ENCODE results near the gene LRRC75A. TPM values are rescaled to one million over a fixed set of nuclear protein-coding genes. Genes with fewer than 3 reads are reported as not detected.
A peak's percentile ranks its signal among the peaks of the same experiment; 100 is the strongest.

Gene LRRC75A
- total and polyA plus RNA-seq, 2 of the 13 experiments (the other 11 are each of a cell fraction or from before 2014, with no cell fraction given), result 0.03 TPM; not detected in 1

DNA sequence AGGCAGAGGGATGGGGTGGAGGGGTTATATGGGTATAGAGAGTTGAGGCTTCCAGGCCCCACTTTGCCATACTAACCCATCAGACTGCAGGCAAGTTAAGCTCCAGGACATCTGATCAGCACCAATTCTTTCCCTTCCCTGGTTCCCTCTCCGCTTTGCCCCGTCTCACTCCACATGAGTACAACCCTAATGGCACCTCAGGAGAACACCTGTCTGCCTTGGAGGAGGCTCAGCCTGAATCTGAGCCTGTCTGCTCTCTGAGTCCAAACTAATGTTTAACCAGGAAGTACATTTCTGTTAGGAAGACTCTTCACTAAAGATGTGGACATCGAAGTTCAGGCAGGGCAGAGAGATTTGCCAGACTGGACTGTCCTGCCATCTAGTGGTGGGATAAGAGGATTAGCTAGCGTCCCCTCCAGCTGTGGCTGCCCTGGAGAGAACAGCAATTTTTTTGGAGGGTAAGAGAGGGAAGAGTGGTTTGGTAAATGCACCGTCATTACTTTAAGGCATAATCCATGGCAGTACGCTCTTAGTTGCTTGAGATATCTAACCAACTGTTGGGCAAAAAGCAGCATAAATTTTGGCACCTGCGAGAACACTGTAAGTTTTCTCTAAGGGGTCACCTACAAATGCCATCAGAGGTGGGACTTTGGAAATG lies 29.2 kb upstream of the LRRC75A start:
- H2AFZ ChIP-seq (ENCODE audit: low read length), result no peak overlapping the region
- ChIA-PET CTCF (ENCODE audit: low intra/inter-chr PET ratio, low total read pairs) (interaction anchor here (0.8 to 3.4 kb wide), 5 partner anchors 66 to 158 kb away, joined by 3 to 45 read pairs (median 7); no protein-coding TSS in a partner anchor), POLR2A (interaction anchor here (0.7 to 2.0 kb wide), 6 partner anchors 15 to 140 kb away, joined by 3 to 13 read pairs (median 6); partner anchors contain the start of gene UBB)
- H3K4me1 ChIP-seq (ENCODE audit: insufficient read depth, low read length), result peaks cover 22% of the 10 kb centered on the region
- H3K4me3 ChIP-seq (replicated peaks in 1 of 3; ENCODE audit: insufficient read depth in 1 of 3, low read depth in 2 of 3, low read length in 3 of 3), result no peak overlapping the region
- H3K27ac ChIP-seq (ENCODE audit: extremely low read length, insufficient read depth, low read length), result no peak overlapping the region
- intact Hi-C loops (cut with micrococcal nuclease; ENCODE audit: unreplicated experiment), result loop anchor here (1.0 to 5.0 kb wide), 5 partner anchors 54 to 156 kb away; no protein-coding TSS in a partner anchor
- no peaks in the 10 kb centered on the region for H3K9me3 ChIP-seq (ENCODE audit: low read length)
- peaks cover 0 to 15% of the 10 kb centered on the region in 2 experiments; a peak in 2 of 5 replicates for H3K27me3 ChIP-seq (ENCODE audit: control insufficient read depth in 1 of 2, insufficient read depth in 2 of 2, low read length in 2 of 2)
- H3K4me2 ChIP-seq (ENCODE audit: low read depth, low read length), result peak overlapping the region; percentile 64
- no TSS peak for BruUV-seq (replicated peaks)
- FAIRE-seq (peak; percentile 97), DNase-seq (ENCODE audit: low spot score) (peak; percentile 87), ATAC-seq (peak; percentile 98)
- no peaks in the 10 kb centered on the region for H3K36me3 ChIP-seq (replicated peaks in 1 of 2; ENCODE audit: control insufficient read depth in 1 of 2, insufficient read depth in 2 of 2, low read length in 2 of 2)
- WGBS (ENCODE audit: low lambda C conversion rate), result 17% methylated on average over 7 of the region's 7 CpGs
- H4K20me1 ChIP-seq (ENCODE audit: insufficient read depth, low read length), result no peaks in the 10 kb centered on the region
- in situ Hi-C loops (cut with HindIII; ENCODE audit: extremely low pct_ligation_motif_present, low pct_unique_long_range_greater_than_20kb), result loop anchor here (5.0 to 10.0 kb wide), 2 partner anchors 69 to 156 kb away; no protein-coding TSS in a partner anchor
- no peaks in the 10 kb centered on the region for H3K79me2 ChIP-seq (ENCODE audit: insufficient read depth, low read length)
- no peak overlapping the region for H3K9ac ChIP-seq (ENCODE audit: insufficient read depth, low read depth, low read length)
- TF ChIP-seq, protein P1, sequence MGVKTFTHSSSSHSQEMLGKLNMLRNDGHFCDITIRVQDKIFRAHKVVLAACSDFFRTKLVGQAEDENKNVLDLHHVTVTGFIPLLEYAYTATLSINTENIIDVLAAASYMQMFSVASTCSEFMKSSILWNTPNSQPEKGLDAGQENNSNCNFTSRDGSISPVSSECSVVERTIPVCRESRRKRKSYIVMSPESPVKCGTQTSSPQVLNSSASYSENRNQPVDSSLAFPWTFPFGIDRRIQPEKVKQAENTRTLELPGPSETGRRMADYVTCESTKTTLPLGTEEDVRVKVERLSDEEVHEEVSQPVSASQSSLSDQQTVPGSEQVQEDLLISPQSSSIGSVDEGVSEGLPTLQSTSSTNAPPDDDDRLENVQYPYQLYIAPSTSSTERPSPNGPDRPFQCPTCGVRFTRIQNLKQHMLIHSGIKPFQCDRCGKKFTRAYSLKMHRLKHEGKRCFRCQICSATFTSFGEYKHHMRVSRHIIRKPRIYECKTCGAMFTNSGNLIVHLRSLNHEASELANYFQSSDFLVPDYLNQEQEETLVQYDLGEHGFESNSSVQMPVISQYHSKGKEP (CRISPR knock-in tag; IDR thresholded peaks at IDR 0.05), result no peak
- TF ChIP-seq HCFC1 (IDR thresholded peaks at IDR 0.05; ENCODE audit: low read depth, low read length) (no peak), TEAD2 (CRISPR knock-in tag; IDR thresholded peaks at IDR 0.05) (no peak), MAFG (CRISPR knock-in tag; IDR thresholded peaks at IDR 0.05) (no peak), ZNF207 (IDR thresholded peaks at IDR 0.05; ENCODE audit: borderline replicate concordance) (no peak), NBN (conservative IDR thresholded peaks at IDR 0.05) (no peak)
- TF ChIP-seq, protein P2, sequence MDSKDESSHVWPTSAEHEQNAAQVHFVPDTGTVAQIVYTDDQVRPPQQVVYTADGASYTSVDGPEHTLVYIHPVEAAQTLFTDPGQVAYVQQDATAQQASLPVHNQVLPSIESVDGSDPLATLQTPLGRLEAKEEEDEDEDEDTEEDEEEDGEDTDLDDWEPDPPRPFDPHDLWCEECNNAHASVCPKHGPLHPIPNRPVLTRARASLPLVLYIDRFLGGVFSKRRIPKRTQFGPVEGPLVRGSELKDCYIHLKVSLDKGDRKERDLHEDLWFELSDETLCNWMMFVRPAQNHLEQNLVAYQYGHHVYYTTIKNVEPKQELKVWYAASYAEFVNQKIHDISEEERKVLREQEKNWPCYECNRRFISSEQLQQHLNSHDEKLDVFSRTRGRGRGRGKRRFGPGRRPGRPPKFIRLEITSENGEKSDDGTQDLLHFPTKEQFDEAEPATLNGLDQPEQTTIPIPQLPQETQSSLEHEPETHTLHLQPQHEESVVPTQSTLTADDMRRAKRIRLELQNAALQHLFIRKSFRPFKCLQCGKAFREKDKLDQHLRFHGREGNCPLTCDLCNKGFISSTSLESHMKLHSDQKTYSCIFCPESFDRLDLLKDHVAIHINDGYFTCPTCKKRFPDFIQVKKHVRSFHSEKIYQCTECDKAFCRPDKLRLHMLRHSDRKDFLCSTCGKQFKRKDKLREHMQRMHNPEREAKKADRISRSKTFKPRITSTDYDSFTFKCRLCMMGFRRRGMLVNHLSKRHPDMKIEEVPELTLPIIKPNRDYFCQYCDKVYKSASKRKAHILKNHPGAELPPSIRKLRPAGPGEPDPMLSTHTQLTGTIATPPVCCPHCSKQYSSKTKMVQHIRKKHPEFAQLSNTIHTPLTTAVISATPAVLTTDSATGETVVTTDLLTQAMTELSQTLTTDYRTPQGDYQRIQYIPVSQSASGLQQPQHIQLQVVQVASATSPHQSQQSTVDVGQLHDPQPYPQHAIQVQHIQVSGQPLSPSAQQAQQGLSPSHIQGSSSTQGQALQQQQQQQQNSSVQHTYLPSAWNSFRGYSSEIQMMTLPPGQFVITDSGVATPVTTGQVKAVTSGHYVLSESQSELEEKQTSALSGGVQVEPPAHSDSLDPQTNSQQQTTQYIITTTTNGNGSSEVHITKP (CRISPR knock-in tag; IDR thresholded peaks at IDR 0.05; ENCODE audit: low read depth), result no peak
- TF ChIP-seq, protein P3, sequence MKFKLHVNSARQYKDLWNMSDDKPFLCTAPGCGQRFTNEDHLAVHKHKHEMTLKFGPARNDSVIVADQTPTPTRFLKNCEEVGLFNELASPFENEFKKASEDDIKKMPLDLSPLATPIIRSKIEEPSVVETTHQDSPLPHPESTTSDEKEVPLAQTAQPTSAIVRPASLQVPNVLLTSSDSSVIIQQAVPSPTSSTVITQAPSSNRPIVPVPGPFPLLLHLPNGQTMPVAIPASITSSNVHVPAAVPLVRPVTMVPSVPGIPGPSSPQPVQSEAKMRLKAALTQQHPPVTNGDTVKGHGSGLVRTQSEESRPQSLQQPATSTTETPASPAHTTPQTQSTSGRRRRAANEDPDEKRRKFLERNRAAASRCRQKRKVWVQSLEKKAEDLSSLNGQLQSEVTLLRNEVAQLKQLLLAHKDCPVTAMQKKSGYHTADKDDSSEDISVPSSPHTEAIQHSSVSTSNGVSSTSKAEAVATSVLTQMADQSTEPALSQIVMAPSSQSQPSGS (CRISPR knock-in tag; IDR thresholded peaks at IDR 0.05), result no peak
- TF ChIP-seq, protein P4, sequence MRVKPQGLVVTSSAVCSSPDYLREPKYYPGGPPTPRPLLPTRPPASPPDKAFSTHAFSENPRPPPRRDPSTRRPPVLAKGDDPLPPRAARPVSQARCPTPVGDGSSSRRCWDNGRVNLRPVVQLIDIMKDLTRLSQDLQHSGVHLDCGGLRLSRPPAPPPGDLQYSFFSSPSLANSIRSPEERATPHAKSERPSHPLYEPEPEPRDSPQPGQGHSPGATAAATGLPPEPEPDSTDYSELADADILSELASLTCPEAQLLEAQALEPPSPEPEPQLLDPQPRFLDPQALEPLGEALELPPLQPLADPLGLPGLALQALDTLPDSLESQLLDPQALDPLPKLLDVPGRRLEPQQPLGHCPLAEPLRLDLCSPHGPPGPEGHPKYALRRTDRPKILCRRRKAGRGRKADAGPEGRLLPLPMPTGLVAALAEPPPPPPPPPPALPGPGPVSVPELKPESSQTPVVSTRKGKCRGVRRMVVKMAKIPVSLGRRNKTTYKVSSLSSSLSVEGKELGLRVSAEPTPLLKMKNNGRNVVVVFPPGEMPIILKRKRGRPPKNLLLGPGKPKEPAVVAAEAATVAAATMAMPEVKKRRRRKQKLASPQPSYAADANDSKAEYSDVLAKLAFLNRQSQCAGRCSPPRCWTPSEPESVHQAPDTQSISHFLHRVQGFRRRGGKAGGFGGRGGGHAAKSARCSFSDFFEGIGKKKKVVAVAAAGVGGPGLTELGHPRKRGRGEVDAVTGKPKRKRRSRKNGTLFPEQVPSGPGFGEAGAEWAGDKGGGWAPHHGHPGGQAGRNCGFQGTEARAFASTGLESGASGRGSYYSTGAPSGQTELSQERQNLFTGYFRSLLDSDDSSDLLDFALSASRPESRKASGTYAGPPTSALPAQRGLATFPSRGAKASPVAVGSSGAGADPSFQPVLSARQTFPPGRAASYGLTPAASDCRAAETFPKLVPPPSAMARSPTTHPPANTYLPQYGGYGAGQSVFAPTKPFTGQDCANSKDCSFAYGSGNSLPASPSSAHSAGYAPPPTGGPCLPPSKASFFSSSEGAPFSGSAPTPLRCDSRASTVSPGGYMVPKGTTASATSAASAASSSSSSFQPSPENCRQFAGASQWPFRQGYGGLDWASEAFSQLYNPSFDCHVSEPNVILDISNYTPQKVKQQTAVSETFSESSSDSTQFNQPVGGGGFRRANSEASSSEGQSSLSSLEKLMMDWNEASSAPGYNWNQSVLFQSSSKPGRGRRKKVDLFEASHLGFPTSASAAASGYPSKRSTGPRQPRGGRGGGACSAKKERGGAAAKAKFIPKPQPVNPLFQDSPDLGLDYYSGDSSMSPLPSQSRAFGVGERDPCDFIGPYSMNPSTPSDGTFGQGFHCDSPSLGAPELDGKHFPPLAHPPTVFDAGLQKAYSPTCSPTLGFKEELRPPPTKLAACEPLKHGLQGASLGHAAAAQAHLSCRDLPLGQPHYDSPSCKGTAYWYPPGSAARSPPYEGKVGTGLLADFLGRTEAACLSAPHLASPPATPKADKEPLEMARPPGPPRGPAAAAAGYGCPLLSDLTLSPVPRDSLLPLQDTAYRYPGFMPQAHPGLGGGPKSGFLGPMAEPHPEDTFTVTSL (CRISPR knock-in tag; IDR thresholded peaks at IDR 0.05; ENCODE audit: borderline replicate concordance), result no peak
- TF ChIP-seq, protein P5, sequence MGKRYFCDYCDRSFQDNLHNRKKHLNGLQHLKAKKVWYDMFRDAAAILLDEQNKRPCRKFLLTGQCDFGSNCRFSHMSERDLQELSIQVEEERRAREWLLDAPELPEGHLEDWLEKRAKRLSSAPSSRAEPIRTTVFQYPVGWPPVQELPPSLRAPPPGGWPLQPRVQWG (CRISPR knock-in tag; IDR thresholded peaks at IDR 0.05; ENCODE audit: borderline replicate concordance, low read depth), result no peak
